ENCODE results near the gene GAGE12G.
"Not testable (repeated sequence)": the region's sequence is repeated elsewhere in the genome, so short reads cannot be mapped to it uniquely, and the experiment has no call there.

The GAGE12G gene

GRCh38 chrX:49570100-49570499 is at the start of gene GAGE12G:
Gene GAGE12G, plus strand, starts transcription at chrX:49570400. Its CDS starts 1,155 bp downstream, at chrX:49571555.
- DNase-seq (ENCODE audit: low read depth in 2 of 2), result not testable (repeated sequence)

- DNase-seq (ENCODE audit: low read depth in 2 of 2), result not testable (repeated sequence)
Observed at GRCh38 chrX:49531877-49532276, 38.3 kb upstream of the GAGE12G start, which contains the start of gene GAGE12C. Gene GAGE12C, plus strand, starts transcription at chrX:49532177. Its CDS starts 1,155 bp downstream, at chrX:49533332.

GRCh38 chrX:49541433-49541832 is 28.8 kb upstream of the GAGE12G start, which contains the start of gene GAGE12D:
Gene GAGE12D, plus strand, starts transcription at chrX:49541733. Its CDS starts 1,155 bp downstream, at chrX:49542888.
- not testable (repeated sequence) for DNase-seq (ENCODE audit: low read depth in 2 of 2)

GRCh38 chrX:49550989-49551388 is 19.2 kb upstream of the GAGE12G start, which contains the start of gene GAGE12E:
Gene GAGE12E, plus strand, starts transcription at chrX:49551289. Its CDS starts 1,155 bp downstream, at chrX:49552444.
- DNase-seq (ENCODE audit: low read depth in 2 of 2), result not testable (repeated sequence)

GRCh38 chrX:49560542-49560941 is 9.7 kb upstream of the GAGE12G start, which contains the start of gene GAGE12F:
Gene GAGE12F, plus strand, starts transcription at chrX:49560842. Its CDS starts 1,155 bp downstream, at chrX:49561997.
- not testable (repeated sequence) for DNase-seq (ENCODE audit: low read depth in 2 of 2)

- not testable (repeated sequence) for DNase-seq (ENCODE audit: low read depth in 2 of 2)
Observed at GRCh38 chrX:49568728-49569127, 1.5 kb upstream of the GAGE12G start.

- DNase-seq (ENCODE audit: low read depth in 2 of 2), result not testable (repeated sequence)
Observed at GRCh38 chrX:49569152-49569551, 1.0 kb upstream of the GAGE12G start.

- not testable (repeated sequence) for DNase-seq (ENCODE audit: low read depth in 2 of 2)
Observed at GRCh38 chrX:49579649-49580048, 9.4 kb downstream of the GAGE12G start, which contains the start of gene GAGE12H. Gene GAGE12H, plus strand, starts transcription at chrX:49579949. Its CDS starts 1,155 bp downstream, at chrX:49581104.

- DNase-seq (ENCODE audit: low read depth in 2 of 2), result not testable (repeated sequence)
Observed at GRCh38 chrX:49589196-49589595, 19.0 kb downstream of the GAGE12G start, which contains the start of gene GAGE2A. Gene GAGE2A, plus strand, starts transcription at chrX:49589496. Its CDS starts 1,155 bp downstream, at chrX:49590651.

- DNase-seq (ENCODE audit: low read depth in 2 of 2), result not testable (repeated sequence)
Observed at GRCh38 chrX:49589769-49590478, 19.7 kb downstream of the GAGE12G start.

- not testable (repeated sequence) for DNase-seq (ENCODE audit: low read depth in 2 of 2)
Observed at GRCh38 chrX:49590488-49590887, 20.3 kb downstream of the GAGE12G start.

GRCh38 chrX:49598720-49599119 is 28.5 kb downstream of the GAGE12G start, which contains the start of gene GAGE1:
Gene GAGE1, plus strand, starts transcription at chrX:49599020. Its CDS starts 1,155 bp downstream, at chrX:49600175.
- DNase-seq (ENCODE audit: low read depth in 2 of 2), result not testable (repeated sequence)

- DNase-seq (ENCODE audit: low read depth in 2 of 2), result no peak
Observed at GRCh38 chrX:49610718-49611310, 40.6 kb downstream of the GAGE12G start.

GRCh38 chrX:49618574-49618973 is 48.4 kb downstream of the GAGE12G start:
- no peak for DNase-seq (ENCODE audit: low read depth in 2 of 2)

All from fibroblast of skin of left quadriceps (primary cell).